PC-9 (cell line): Measurements from ENCODE around the gene ITGB5. TPM values are rescaled to one million over a fixed set of nuclear protein-coding genes. Genes with fewer than 3 reads are reported as not detected.

Experiments
- BruUV-seq: library from RNA; stranded (reverse); fragments of 400-500 nt; replicated peaks from 2 replicates; lab custom pipeline; 2021; lab: Mats Ljungman, UMichigan
- CTCF ChIA-PET: fragments of 300-600 bp; sonication (Branson Sonifier 250); formaldehyde crosslinking; loops from one replicate; lab custom pipeline; 2022; ENCODE audit warnings: antibody characterized with exemption; lab: Charles Lee
- POLR2A ChIA-PET: fragments of 300-600 bp; sonication (Branson Sonifier 250); formaldehyde crosslinking; loops from one replicate; lab custom pipeline; 2022; ENCODE audit warnings: antibody characterized with exemption; ENCODE audit not compliant: unreplicated experiment; lab: Charles Lee
- DNase-seq, 2 experiments: peaks; one replicate each; pipeline versions ENCODE4 v3.0.0 to v3.0.0-alpha.2; 2015 to 2022; ENCODE audit warnings: mixed read lengths in 1 of 2
- H2AFZ ChIP-seq: fragments of 200-600 bp; sonication (generic); 2 replicates; pipeline ENCODE4 v1.8.1; 2017; ENCODE audit warnings: antibody characterized with exemption
- H3F3A ChIP-seq: fragments of 200-600 bp; sonication (generic); 2 replicates; pipeline ENCODE4 v1.8.1; 2017; ENCODE audit warnings: antibody characterized with exemption, mild to moderate bottlenecking, low read depth; ENCODE audit not compliant: insufficient read depth
- H3K27ac ChIP-seq: fragments of 200-600 bp; sonication (generic); 2 replicates; pipeline ENCODE4 v1.6.1; 2016; ENCODE audit warnings: mixed run types
- H3K27me3 ChIP-seq: fragments of 200-600 bp; sonication (generic); 2 replicates; pipeline ENCODE4 v1.6.1; 2016; ENCODE audit warnings: low read depth, mixed run types; ENCODE audit not compliant: insufficient read depth
- H3K36me3 ChIP-seq: fragments of 200-600 bp; sonication (generic); 2 replicates; pipeline ENCODE4 v1.6.1; 2016; ENCODE audit warnings: low read depth, mixed run types
- H3K4me1 ChIP-seq: fragments of 200-600 bp; sonication (generic); replicated peaks from 2 replicates; pipeline ENCODE4 v1.6.1; 2016; ENCODE audit warnings: mixed run types; ENCODE audit not compliant: insufficient read depth
- H3K4me2 ChIP-seq: fragments of 200-600 bp; sonication (generic); 2 replicates; pipeline ENCODE4 v1.6.1; 2017; ENCODE audit warnings: mixed run types
- H3K4me3 ChIP-seq: fragments of 200-600 bp; sonication (generic); 2 replicates; pipeline ENCODE4 v1.6.1; 2016; ENCODE audit warnings: mixed run types
- H3K79me2 ChIP-seq: fragments of 200-600 bp; sonication (generic); 2 replicates; pipeline ENCODE4 v1.6.1; 2017; ENCODE audit warnings: low read depth, mixed run types
- H3K9me2 ChIP-seq: fragments of 200-600 bp; sonication (generic); 2 replicates; pipeline ENCODE4 v1.8.1; 2017; ENCODE audit warnings: mild to moderate bottlenecking; ENCODE audit not compliant: insufficient read depth
- H3K9me3 ChIP-seq: fragments of 200-600 bp; sonication (generic); 2 replicates; pipeline ENCODE4 v1.8.1; 2016; ENCODE audit warnings: low read depth; ENCODE audit not compliant: insufficient read depth
- H4K20me1 ChIP-seq: fragments of 200-600 bp; sonication (generic); 2 replicates; pipeline ENCODE4 v1.8.1; 2017; ENCODE audit not compliant: insufficient read depth
- EZH2 ChIP-seq: fragments of 200-600 bp; sonication (generic); IDR thresholded peaks from 2 replicates; pipeline ENCODE4 v1.8.0; 2017; ENCODE audit warnings: antibody characterized with exemption, low read depth
- intact Hi-C: fragments of 100-400 bp; cut with micrococcal nuclease; formaldehyde crosslinking; loops from one replicate; pipeline ENCODE4 v1.10.0; 2022; ENCODE audit not compliant: unreplicated experiment
- total RNA-seq: library from RNA; stranded (reverse); gene quantifications from 2 replicates; pipeline ENCODE4 v1.2.3, GENCODE V29; 2021
- TF ChIP-seq, protein P1 (sequence below): fragments of 200-600 bp; sonication (generic); conservative IDR thresholded peaks from 2 replicates; pipeline ENCODE4 v1.6.1; 2017; ENCODE audit warnings: mixed run types, antibody characterized with exemption, mild to moderate bottlenecking, moderate library complexity

ITGB5 gene
- total RNA-seq, 1 experiment from 2014 or later, result 226 TPM

DNA sequence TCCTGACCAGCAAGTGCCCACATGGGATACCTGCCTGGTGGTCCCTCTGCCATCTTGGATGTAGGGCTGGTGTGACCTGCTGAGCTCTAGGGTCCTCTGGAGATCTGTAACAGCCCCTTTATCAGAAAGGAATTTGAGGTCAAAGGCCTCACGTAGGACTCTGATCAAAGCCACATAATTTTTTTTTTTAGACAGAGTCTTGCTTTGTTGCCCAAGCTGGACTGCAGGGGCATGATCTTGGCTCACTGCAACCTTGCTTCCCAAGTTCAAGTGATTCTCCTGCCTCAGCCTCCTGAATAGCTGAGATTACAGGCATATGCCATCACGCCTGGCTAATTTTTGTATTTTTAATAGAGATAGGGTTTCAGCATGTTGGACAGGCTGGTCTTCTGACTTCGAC lies 9.5 kb downstream of the ITGB5 start:
- Histone ChIP-seq H3K4me3 (no peak overlapping the region), H3K36me3 (0 out of 2 replicates have a peak, but pooled peaks cover 4% of the 10 kb centered on the region), H3K79me2 (peaks cover 81% of the 10 kb centered on the region), H3K4me2 (peak overlapping the region; percentile 68), H3F3A (peaks cover 49% of the 10 kb centered on the region), H3K4me1 (peaks cover 73% of the 10 kb centered on the region), H3K27me3 (no peaks in the 10 kb centered on the region), H3K9me3 (no peaks in the 10 kb centered on the region), H3K9me2 (no peaks in the 10 kb centered on the region), H2AFZ (no peak overlapping the region), H4K20me1 (no peaks in the 10 kb centered on the region), H3K27ac (peak overlapping the region; percentile 85)
- CTCF ChIA-PET, result interaction anchor here (1.1 kb wide), 1 partner anchor 65 kb away, joined by 7 read pairs; no protein-coding TSS in a partner anchor
- POLR2A ChIA-PET, result interaction anchor here (0.6 to 0.8 kb wide), 2 partner anchors 104 to 773 kb away, joined by 11 to 18 read pairs; no protein-coding TSS in a partner anchor
- intact Hi-C loops, result loop anchor here (1.0 to 2.0 kb wide), 2 partner anchors 42 to 85 kb away; no protein-coding TSS in a partner anchor
- DNase-seq, result peak in 1 of 2 experiments; percentile 5
- no peak for TF ChIP-seq EZH2
- TF ChIP-seq, protein P1, sequence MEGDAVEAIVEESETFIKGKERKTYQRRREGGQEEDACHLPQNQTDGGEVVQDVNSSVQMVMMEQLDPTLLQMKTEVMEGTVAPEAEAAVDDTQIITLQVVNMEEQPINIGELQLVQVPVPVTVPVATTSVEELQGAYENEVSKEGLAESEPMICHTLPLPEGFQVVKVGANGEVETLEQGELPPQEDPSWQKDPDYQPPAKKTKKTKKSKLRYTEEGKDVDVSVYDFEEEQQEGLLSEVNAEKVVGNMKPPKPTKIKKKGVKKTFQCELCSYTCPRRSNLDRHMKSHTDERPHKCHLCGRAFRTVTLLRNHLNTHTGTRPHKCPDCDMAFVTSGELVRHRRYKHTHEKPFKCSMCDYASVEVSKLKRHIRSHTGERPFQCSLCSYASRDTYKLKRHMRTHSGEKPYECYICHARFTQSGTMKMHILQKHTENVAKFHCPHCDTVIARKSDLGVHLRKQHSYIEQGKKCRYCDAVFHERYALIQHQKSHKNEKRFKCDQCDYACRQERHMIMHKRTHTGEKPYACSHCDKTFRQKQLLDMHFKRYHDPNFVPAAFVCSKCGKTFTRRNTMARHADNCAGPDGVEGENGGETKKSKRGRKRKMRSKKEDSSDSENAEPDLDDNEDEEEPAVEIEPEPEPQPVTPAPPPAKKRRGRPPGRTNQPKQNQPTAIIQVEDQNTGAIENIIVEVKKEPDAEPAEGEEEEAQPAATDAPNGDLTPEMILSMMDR, result no peak
- no TSS peak for BruUV-seq

DNA sequence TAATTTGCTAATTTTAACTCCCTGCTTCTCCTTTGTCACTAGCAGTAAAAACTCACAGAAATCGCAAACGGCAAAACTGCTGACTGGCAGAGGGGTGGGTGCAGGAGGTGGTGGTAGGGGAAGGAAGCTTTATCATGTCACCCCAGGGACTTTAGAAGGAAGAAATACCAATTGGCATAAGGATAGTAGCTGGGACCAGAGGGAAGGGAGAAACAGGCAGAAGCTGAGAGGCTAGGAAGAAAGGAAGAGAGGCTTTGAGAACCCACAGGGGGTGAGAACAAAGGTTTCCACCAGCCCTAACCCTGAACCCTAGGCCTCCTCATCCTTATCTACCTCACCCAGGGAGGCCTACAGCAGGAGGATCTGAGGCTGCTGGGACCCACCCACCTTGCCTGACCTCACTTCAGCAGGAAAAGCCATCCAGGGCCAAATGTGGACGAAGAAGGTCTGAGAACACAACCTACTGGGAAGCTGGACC lies 10.7 kb downstream of the ITGB5 start:
- intact Hi-C loops, result no loop called here
- peak overlapping the region; percentile 68; the same call in 1 of the 2 replicates for H3K4me2 ChIP-seq

GRCh38 chr3:124873226-124873625 lies 13.9 kb downstream of the ITGB5 start:
- no peaks in the 10 kb centered on the region for H3K27me3 ChIP-seq
- peaks cover 14% of the 10 kb centered on the region for H3F3A ChIP-seq
- no TSS peak for BruUV-seq
- no peak overlapping the region for H2AFZ ChIP-seq
- H3K27ac ChIP-seq, result no peak overlapping the region
- ChIA-PET CTCF (no interaction called here), POLR2A (no interaction called here)
- H3K4me2 ChIP-seq, result no peak overlapping the region
- no peak overlapping the region for H3K4me3 ChIP-seq
- no peaks in the 10 kb centered on the region for H3K9me3 ChIP-seq
- peaks cover 21% of the 10 kb centered on the region; the same call in 1 of the 2 replicates for H3K36me3 ChIP-seq
- intact Hi-C loops, result no loop called here
- H3K79me2 ChIP-seq, result peaks cover 51% of the 10 kb centered on the region
- no peak for TF ChIP-seq EZH2
- TF ChIP-seq, protein P1, result no peak
- no peak for DNase-seq
- no peaks in the 10 kb centered on the region for H3K9me2 ChIP-seq
- no peaks in the 10 kb centered on the region for H4K20me1 ChIP-seq
- H3K4me1 ChIP-seq, result peaks cover 28% of the 10 kb centered on the region

More for the DNA sequence above, 10.7 kb downstream of the ITGB5 start:
- peaks cover 45% of the 10 kb centered on the region for H3F3A ChIP-seq
- BruUV-seq, result no TSS peak
- H3K27ac ChIP-seq, result no peak overlapping the region; the same call in 1 of the 2 replicates
- TF ChIP-seq EZH2, result no peak
- TF ChIP-seq, protein P1, result no peak
- no peaks in the 10 kb centered on the region for H3K9me2 ChIP-seq
- H3K4me3 ChIP-seq, result no peak overlapping the region
- H3K79me2 ChIP-seq, result peaks cover 69% of the 10 kb centered on the region
- peaks cover 61% of the 10 kb centered on the region for H3K4me1 ChIP-seq
- H3K9me3 ChIP-seq, result no peaks in the 10 kb centered on the region
- no peak for DNase-seq
- no peaks in the 10 kb centered on the region for H3K27me3 ChIP-seq
- CTCF ChIA-PET, result interaction anchor here (0.7 to 1.1 kb wide), 2 partner anchors 60 to 63 kb away, joined by 6 to 7 read pairs; no protein-coding TSS in a partner anchor
- no peak overlapping the region for H2AFZ ChIP-seq
- H4K20me1 ChIP-seq, result no peaks in the 10 kb centered on the region
- H3K36me3 ChIP-seq, result 0 out of 2 replicates have a peak, but pooled peaks cover 10% of the 10 kb centered on the region
- POLR2A ChIA-PET, result no interaction called here
